HG03378 (cell line): ENCODE results near the gene FCRL1.
A peak's percentile ranks its signal among the peaks of the same experiment; 100 is the strongest.

Experiments used
- ATAC-seq: cut with Tn5 transposase; IDR thresholded peaks from one replicate; pipeline ENCODE4 v1.9.1; 2021; ENCODE audit warnings: mild to moderate bottlenecking, moderate library complexity; ENCODE audit not compliant: unreplicated experiment

The FCRL1 gene

GRCh38 chr1:157819896-157820295 lies at the start of gene FCRL1:
FCRL1 (minus strand) TSS chr1:157820120; CDS start chr1:157820037, 83 bp downstream.
- no peak for ATAC-seq

GRCh38 chr1:157868654-157869053 lies 48.7 kb upstream of the FCRL1 start:
- no peak for ATAC-seq

DNA sequence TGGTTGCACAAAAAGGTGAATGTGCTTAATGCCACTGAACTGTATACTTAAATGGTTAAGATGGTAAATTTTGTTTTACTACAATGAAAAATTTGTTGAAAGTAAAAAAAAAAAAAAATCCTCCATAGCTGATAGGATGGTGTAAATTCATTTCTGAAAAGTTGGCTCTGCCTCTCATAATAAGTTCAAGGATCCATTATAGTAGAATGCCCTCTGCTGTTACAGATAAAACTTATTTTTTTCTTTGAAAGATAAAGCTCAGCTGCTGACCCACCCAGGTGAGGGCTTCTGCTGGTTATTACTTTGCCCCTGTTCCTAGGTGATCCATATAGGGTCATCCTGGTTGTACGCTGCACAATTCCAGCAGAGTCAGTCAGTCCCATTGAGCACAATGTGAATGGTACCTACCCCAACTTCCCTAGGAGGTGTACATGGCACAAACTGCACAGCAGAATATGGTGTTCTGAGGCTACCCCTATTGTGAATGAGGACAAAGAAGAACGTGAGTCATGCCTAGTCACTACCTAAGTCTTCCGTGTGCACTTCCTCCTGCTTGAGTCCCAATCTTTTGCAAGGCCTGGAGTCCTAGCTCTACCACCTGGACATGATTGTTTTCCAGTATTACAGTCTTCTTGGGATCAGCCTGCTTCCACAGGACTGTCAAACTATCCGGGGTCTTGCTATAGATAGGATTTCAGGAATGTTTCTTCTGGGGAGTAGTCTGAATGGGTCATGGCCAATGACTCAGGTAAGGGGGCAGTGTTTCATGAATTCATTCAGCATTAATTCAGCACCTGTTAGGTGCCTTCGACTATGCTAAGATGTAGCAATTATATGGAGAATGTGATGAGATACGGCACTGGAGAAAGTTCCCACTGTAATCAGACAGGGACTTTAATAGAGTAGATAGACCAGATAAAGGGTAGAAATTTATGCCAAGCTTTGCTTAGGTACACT lies 42.5 kb upstream of the FCRL1 start:
- no peak for ATAC-seq

- ATAC-seq: peak; percentile 45
These were observed 36.6 kb upstream of the FCRL1 start for GRCh38 chr1:157856538-157856937.

GRCh38 chr1:157852476-157852875 lies 32.6 kb upstream of the FCRL1 start:
- no peak for ATAC-seq

DNA sequence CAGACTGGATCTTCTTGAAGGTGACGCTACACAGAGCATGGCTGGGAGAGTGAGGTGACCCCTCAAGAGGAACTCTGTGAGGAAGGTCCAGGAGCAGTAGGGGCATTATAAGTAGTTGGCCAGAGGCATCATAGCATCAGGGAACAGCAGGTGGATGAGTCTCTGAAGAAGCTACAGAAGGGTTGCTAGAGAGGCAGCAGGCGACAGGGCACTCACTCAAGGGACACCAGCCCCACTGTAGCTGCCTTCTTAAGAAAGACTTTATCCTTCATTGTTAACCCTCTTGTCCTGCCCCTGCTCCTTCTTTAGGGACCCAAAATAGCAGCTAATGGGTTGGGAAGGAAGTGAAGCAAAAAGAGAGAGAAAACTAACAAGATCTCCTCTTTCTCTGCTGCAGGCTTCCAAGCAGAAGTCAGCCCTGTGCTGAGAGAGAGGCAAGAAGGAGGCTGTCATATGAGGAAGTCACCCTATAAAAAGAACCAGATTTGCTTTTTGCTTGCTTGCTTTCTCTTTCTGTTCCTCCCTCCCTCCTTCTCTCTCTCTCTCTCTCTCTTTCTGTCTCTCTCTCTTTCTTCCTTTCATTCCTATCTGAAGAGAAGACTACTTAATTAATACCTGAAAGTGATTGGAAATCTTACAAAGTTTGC lies 29.4 kb upstream of the FCRL1 start:
- peak; percentile 82 for ATAC-seq

GRCh38 chr1:157844089-157844830 lies 24.3 kb upstream of the FCRL1 start:
- no peak for ATAC-seq

GRCh38 chr1:157842939-157843338 lies 23.0 kb upstream of the FCRL1 start:
- ATAC-seq: no peak

DNA sequence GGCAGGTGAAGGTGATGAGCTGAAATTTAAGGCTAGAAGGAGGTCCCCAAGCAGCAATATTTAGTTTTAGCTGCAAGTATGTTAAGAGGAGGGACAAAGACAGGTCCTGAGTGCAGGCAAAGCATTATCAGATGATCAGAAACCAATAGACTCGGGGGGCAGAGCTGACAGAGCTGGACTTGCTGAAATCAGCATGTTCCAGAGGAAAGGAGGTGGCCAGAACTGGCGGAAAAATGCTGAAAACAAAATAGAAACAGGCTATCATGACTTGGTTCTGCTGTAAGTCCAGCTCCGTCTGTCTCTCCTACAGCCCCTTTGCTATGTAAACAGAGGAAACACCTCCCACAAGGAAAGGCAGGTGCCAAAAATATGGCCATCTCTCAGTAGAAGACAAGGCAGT lies 21.8 kb upstream of the FCRL1 start, which contains the start of gene CD5L:
Gene CD5L, minus strand, starts transcription at position 101 of the 400 bp plus-strand sequence. CDS start 107 bp downstream, outside the sequence.
- ATAC-seq: no peak

GRCh38 chr1:157838966-157839365 lies 19.0 kb upstream of the FCRL1 start:
- no peak for ATAC-seq

DNA sequence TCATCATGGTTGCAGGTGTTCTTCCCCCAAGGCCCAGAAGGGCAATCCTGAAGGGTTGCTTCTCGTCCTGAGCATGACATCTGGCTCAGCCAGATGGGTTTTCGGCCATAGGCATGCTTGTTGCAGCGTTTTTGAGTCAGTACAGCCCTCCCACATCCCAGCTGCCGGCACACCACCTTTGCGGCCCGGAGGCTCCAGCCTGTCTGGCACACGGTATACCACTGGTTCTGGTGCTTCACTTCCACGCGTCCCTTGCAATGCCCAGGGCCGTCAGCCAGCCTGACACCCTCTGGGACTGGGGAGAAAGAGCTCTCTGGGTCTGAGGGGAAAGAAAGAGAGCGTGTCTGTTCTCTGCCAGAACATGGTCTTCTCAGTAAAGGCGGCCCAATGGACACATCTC lies 14.5 kb upstream of the FCRL1 start:
- ATAC-seq: no peak

DNA sequence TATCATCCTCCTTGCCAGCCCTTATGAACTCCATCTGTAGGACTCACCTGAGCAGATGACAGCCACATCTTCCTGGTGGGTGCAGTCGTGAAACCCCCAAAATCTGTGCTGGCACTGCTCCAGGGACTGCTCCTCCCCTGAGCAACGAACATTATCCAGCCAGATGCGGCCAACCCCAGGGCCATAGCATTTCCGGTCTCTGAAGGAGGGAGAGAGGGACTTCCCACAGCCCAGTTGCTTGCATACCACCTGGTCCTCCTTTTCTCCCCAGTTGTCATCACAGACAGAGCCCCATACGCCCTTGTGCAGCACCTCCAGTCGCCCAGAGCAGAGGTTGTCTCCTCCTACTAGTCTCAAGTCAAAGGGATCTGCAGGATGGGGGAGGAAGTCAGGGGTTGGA lies 13.2 kb upstream of the FCRL1 start:
- ATAC-seq: no peak

GRCh38 chr1:157831968-157832626 lies 12.2 kb upstream of the FCRL1 start:
- no peak for ATAC-seq

- ATAC-seq: no peak
These were observed 11.0 kb upstream of the FCRL1 start for GRCh38 chr1:157830887-157831286.

DNA sequence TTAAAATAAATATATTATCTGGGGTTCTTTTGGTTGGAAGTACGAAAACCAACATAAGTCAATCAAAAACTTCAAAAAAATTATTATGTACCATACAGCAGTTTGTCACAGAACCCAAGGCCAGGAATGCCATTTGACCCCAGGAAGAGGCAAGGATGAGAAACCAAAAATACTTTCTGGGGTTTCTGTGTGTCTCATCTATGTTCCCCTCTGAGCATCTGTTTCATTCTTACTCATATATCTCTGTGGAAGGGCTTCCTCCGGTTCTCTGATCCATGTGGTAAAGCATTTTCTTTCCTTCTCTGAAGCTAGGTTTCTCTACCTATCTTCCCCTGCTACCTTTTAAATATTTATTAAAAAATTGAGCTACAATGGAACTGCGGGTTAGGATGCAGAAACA lies 9.8 kb upstream of the FCRL1 start:
- ATAC-seq: no peak

GRCh38 chr1:157829210-157829609 lies 9.3 kb upstream of the FCRL1 start:
- no peak for ATAC-seq

DNA sequence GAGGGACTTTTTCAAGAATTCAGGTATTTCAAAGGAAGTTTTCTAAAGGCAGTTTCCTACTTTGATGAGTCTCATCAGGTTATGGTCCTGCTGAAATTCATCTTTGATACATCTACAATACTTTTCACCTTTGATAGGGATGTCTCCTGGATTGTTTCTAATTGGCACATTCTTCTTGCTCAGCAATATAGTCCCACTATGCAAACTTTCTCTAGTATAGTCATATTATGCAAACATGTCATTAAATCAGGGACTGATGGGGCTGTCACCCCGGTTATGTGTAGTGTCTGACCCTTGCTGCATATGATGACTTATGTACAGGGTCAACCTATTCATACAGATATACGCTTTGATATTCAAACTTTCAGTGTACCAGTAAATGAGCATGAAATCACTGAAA lies 379 bp upstream of the FCRL1 start:
- no peak for ATAC-seq

DNA sequence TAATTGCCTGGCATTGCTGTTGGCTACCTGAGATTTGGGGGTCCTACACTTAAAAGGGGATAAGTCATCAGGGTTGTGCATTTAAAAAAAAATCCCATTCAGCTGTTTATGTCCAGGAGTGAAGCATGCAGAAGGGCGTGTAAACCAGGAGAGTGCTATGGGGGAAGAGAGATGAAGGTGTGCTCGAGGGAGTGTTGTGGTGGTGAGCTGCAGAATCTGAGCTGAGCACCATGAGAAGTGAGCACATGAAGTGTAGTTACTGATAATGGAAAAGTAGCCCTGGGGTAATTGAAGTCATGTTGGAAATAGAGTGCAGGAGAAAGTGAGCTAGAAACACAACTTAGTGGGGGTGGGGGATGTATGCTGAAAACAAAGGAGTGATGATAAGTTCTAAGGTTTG lies 705 bp downstream of the FCRL1 start:
- no peak for ATAC-seq

DNA sequence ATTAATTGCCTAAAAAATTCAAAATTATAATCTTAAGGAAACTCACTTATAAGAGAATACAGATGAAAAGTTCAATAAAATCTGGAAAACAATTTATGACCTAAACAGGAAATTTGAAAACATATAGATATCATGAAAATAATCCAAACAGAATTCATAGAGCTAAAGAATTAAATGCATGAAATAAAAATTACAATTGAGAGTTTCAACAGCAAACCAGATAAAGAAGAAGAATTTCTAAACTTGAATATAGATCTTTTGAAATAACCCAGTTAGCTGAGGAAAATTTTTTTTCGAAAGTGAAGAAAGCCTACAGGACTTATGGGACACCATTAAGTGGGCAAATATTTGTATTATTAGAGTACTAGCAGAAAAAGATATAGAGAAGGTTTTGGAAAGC lies 6.7 kb downstream of the FCRL1 start:
- ATAC-seq: no peak

- ATAC-seq: peak; percentile 86
These were observed 13.3 kb downstream of the FCRL1 start for GRCh38 chr1:157806431-157807149.
